ENCODE data around the gene KCTD12. TPM values are rescaled to one million over a fixed set of nuclear protein-coding genes. Genes with fewer than 3 reads are reported as not detected.
A peak's percentile ranks its signal among the peaks of the same experiment; 100 is the strongest.

KCTD12 gene
- total RNA-seq, 1 donor from 2014 or later: 33.8 TPM

DNA sequence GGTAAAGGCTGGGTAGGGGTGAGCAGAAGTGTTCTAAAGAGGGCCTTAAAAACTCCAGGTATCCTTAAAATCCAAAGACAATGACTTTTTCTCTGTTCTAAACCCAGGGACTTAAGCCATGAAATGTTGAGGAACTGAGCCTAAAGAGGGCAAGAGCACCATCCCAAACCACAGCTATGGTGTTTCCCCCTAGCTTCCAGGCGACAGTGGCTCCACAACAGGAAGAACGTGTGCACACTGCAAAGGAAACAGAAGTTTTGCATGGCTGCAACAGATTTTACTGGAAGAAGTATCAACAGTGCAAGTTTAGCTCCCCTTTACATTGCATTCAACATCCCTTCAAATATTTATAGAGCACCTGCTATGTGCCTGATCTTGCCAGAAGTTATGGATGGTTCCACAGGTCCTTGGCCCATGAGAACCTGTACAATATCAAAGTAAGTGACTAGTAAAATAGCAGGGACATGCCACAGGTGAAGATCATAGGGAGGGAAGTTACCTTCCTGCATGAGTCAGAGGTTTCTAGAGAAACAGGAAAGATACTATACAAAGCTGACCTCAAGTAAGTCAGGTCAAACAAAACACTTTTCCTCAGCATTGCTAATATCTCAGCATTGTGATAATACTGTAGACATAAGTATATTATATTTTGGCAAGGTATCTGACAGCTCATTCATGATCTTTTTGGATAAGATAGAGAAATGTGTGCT, 8.4 kb upstream of the KCTD12 start:
- Mint-ChIP-seq H3K4me3 (ENCODE audit: unreplicated experiment) (no peak overlapping the region), H3K27ac (ENCODE audit: unreplicated experiment) (no peak overlapping the region), H3K9me3 (ENCODE audit: low read depth) (peaks cover 19% of the 10 kb centered on the region), H3K36me3 (ENCODE audit: low read depth) (peaks cover 7% of the 10 kb centered on the region), H3K27me3 (ENCODE audit: low read depth) (peaks cover 28% of the 10 kb centered on the region), H3K4me1 (ENCODE audit: low read depth) (peaks cover 6% of the 10 kb centered on the region)
- DNase-seq (ENCODE audit: low spot score): no peak
- TF ChIP-seq, protein P1, sequence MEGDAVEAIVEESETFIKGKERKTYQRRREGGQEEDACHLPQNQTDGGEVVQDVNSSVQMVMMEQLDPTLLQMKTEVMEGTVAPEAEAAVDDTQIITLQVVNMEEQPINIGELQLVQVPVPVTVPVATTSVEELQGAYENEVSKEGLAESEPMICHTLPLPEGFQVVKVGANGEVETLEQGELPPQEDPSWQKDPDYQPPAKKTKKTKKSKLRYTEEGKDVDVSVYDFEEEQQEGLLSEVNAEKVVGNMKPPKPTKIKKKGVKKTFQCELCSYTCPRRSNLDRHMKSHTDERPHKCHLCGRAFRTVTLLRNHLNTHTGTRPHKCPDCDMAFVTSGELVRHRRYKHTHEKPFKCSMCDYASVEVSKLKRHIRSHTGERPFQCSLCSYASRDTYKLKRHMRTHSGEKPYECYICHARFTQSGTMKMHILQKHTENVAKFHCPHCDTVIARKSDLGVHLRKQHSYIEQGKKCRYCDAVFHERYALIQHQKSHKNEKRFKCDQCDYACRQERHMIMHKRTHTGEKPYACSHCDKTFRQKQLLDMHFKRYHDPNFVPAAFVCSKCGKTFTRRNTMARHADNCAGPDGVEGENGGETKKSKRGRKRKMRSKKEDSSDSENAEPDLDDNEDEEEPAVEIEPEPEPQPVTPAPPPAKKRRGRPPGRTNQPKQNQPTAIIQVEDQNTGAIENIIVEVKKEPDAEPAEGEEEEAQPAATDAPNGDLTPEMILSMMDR (IDR thresholded peaks at IDR 0.05): no peak

DNA sequence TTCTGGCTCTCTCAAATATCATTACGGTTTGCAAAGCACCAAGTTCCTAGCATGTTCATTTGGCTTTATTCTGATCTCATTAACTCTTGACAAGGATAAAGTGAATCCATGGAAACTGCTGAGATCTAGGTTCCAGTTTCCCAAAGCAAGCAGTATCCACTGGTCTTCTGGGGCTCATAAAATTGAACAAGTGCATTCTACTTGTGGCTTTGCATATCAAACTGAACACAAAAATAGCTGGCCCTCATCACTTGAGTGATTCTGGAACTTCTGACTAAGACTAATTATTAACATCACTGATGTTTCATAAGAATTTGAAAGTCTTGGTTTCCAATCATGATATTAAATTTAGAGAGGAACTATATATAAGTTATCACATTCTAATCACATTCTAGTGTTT, 6.3 kb upstream of the KCTD12 start:
- no peak for DNase-seq (ENCODE audit: low spot score)
- no peak overlapping the region for H3K4me3 Mint-ChIP-seq (ENCODE audit: unreplicated experiment)
- H3K9me3 Mint-ChIP-seq (ENCODE audit: low read depth): peaks cover 8% of the 10 kb centered on the region
- peaks cover 23% of the 10 kb centered on the region for H3K27me3 Mint-ChIP-seq (ENCODE audit: low read depth)
- H3K36me3 Mint-ChIP-seq (ENCODE audit: low read depth): peaks cover 2% of the 10 kb centered on the region
- H3K27ac Mint-ChIP-seq (ENCODE audit: unreplicated experiment): no peak overlapping the region
- H3K4me1 Mint-ChIP-seq (ENCODE audit: low read depth): peaks cover 6% of the 10 kb centered on the region
- TF ChIP-seq, protein P1 (IDR thresholded peaks at IDR 0.05): no peak

DNA sequence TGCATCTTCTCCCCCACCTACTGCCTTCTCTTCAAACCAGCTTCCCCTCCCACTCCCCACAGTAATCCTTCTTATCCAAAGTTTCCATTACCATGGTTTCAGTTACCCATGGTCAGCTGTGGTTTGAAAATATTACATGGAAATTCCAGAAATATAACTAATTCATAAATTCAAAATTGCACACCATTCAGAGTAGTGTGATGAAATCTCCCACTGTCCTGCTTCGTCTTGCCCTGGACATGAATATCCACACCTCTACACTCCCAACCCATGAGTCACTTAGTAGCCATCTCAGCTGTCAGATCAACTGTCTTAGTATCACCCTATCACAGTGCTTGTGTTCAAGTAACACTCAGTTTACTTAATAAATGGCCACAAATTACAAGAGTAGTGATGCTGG, 3.8 kb upstream of the KCTD12 start:
- H3K4me1 Mint-ChIP-seq (ENCODE audit: low read depth): peaks cover 17% of the 10 kb centered on the region
- no peak overlapping the region for H3K4me3 Mint-ChIP-seq (ENCODE audit: unreplicated experiment)
- H3K9me3 Mint-ChIP-seq (ENCODE audit: low read depth): no peaks in the 10 kb centered on the region
- H3K36me3 Mint-ChIP-seq (ENCODE audit: low read depth): no peaks in the 10 kb centered on the region
- no peak for DNase-seq (ENCODE audit: low spot score)
- H3K27me3 Mint-ChIP-seq (ENCODE audit: low read depth): peaks cover 18% of the 10 kb centered on the region
- TF ChIP-seq, protein P1 (IDR thresholded peaks at IDR 0.05): no peak
- H3K27ac Mint-ChIP-seq (ENCODE audit: unreplicated experiment): peak overlapping the region; percentile 34

DNA sequence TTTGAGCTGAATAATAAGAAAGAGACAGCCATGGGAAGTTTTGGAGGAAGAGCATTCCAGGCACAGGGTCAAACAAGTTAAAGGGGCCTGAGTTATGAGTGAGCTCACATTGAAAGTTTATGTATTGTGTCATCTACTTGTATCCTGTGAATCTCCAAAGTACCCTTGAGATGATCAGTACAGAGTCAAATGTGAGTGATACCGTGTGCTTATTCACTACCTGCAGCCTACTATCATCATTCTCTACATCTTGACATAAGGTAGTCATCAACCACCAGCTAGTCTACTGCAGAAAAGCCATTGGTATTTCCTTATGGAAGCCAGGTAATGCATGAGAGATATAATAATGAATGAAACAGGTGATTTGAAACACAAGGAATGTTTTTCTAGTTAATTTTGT, 3.0 kb upstream of the KCTD12 start:
- Mint-ChIP-seq H3K27ac (ENCODE audit: unreplicated experiment) (no peak overlapping the region), H3K27me3 (ENCODE audit: low read depth) (peaks cover 12% of the 10 kb centered on the region), H3K4me1 (ENCODE audit: low read depth) (peaks cover 25% of the 10 kb centered on the region), H3K4me3 (ENCODE audit: unreplicated experiment) (no peak overlapping the region), H3K9me3 (ENCODE audit: low read depth) (no peaks in the 10 kb centered on the region), H3K36me3 (ENCODE audit: low read depth) (no peaks in the 10 kb centered on the region)
- no peak for DNase-seq (ENCODE audit: low spot score)
- TF ChIP-seq, protein P1 (IDR thresholded peaks at IDR 0.05): no peak

DNA sequence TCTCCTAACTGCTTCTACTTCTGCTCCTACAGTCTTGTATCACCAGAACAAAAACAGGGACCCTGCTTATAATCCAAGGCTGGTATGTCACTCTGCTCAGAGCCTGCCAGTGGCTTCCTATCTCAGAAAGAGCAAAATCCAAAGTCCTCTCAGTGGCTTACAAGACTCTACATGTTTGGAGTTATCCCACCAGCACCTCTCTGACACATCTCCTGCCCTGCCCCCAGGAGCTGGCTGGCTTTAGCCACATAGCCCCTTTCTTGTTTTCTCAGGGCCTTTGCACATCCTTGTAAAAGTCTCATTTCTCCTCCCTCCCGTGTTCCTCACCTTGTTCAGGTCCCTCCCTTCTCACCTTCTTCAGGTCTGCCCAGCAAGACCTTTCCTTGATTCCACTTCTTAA, 2.2 kb upstream of the KCTD12 start:
- H3K27me3 Mint-ChIP-seq (ENCODE audit: low read depth): peaks cover 8% of the 10 kb centered on the region
- no peak for DNase-seq (ENCODE audit: low spot score)
- no peak overlapping the region for H3K4me3 Mint-ChIP-seq (ENCODE audit: unreplicated experiment)
- no peaks in the 10 kb centered on the region for H3K9me3 Mint-ChIP-seq (ENCODE audit: low read depth)
- H3K4me1 Mint-ChIP-seq (ENCODE audit: low read depth): peaks cover 31% of the 10 kb centered on the region
- TF ChIP-seq, protein P1 (IDR thresholded peaks at IDR 0.05): no peak
- no peak overlapping the region for H3K27ac Mint-ChIP-seq (ENCODE audit: unreplicated experiment)
- H3K36me3 Mint-ChIP-seq (ENCODE audit: low read depth): no peaks in the 10 kb centered on the region

Measured in chondrocyte (in vitro differentiated cells).